Liver (tissue), 8 donors: ENCODE results near the gene CCR5AS.

Experiments used
- DNase-seq: peaks from one replicate; pipeline ENCODE4 v3.0.0-alpha.2; 2017; ENCODE audit warnings: low spot score
- H3K27ac ChIP-seq, 2 donors: one replicate each; pipeline ENCODE4 v1.7.0; 2013; ENCODE audit warnings: inconsistent platforms in 2 of 2, low read length in 2 of 2, control low read depth in 1 of 2, low read depth in 1 of 2, mild to moderate bottlenecking in 1 of 2
- H3K27me3 ChIP-seq, 4 donors: one replicate each; pipeline versions ENCODE4 v1.6.1 to v1.7.0; 2013; ENCODE audit warnings: low read length in 3 of 4, inconsistent platforms in 1 of 4, mild to moderate bottlenecking in 1 of 4, moderate library complexity in 1 of 4; ENCODE audit not compliant: control insufficient read depth in 4 of 4, insufficient read depth in 4 of 4
- H3K36me3 ChIP-seq, 4 donors: one replicate each; pipeline versions ENCODE4 v1.6.1 to v1.7.0; 2013; ENCODE audit warnings: low read length in 3 of 4, mild to moderate bottlenecking in 3 of 4, low read depth in 1 of 4, moderate library complexity in 1 of 4; ENCODE audit not compliant: control insufficient read depth in 4 of 4, insufficient read depth in 3 of 4
- H3K4me1 ChIP-seq, 4 donors: one replicate each; pipeline versions ENCODE4 v1.6.1 to v1.7.0; 2013; ENCODE audit warnings: low read length in 3 of 4, mild to moderate bottlenecking in 3 of 4, moderate library complexity in 1 of 4; ENCODE audit not compliant: control insufficient read depth in 4 of 4, insufficient read depth in 4 of 4
- H3K4me3 ChIP-seq, 3 donors: one replicate each; pipeline versions ENCODE4 v1.6.1 to v1.7.0; 2013; ENCODE audit warnings: low read length in 3 of 3, control low read depth in 1 of 3, low read depth in 1 of 3, mild to moderate bottlenecking in 1 of 3
- H3K9ac ChIP-seq, 2 donors: one replicate each; pipeline ENCODE4 v1.7.0; 2013; ENCODE audit warnings: low read length in 2 of 2, mild to moderate bottlenecking in 2 of 2, moderate library complexity in 2 of 2, control low read depth in 1 of 2, low read depth in 1 of 2
- H3K9me3 ChIP-seq, 4 donors: one replicate each; pipeline versions ENCODE4 v1.6.1 to v1.7.0; 2013; ENCODE audit warnings: low read length in 3 of 4; ENCODE audit not compliant: control insufficient read depth in 4 of 4
- GABPA ChIP-seq, 2 donors: IDR thresholded peaks in 1 of 2; conservative IDR thresholded peaks in 1 of 2; 2 replicates each; pipeline ENCODE4 v1.6.1; 2016; ENCODE audit warnings: antibody characterized with exemption in 2 of 2, mild to moderate bottlenecking in 1 of 2, moderate library complexity in 1 of 2
- JUND ChIP-seq, 2 donors: IDR thresholded peaks; 2 replicates each; pipeline ENCODE4 v1.6.1; 2016; ENCODE audit warnings: antibody characterized with exemption in 2 of 2
- NR2F2 ChIP-seq: IDR thresholded peaks from 2 replicates; pipeline ENCODE4 v1.6.1; 2016; ENCODE audit warnings: antibody characterized with exemption
- RXRA ChIP-seq, 2 donors: IDR thresholded peaks; 2 replicates each; pipeline ENCODE4 v1.6.1; 2017 to 2018; ENCODE audit warnings: antibody characterized with exemption in 2 of 2, mild to moderate bottlenecking in 1 of 2
- TAF1 ChIP-seq: conservative IDR thresholded peaks from 2 replicates; pipeline ENCODE4 v1.6.1; 2016; ENCODE audit warnings: antibody characterized with exemption, mild to moderate bottlenecking
- whole genome bisulfite sequencing: extraction: QIAGEN DNeasy Blood & Tissue Kit; methylation state at CpG from one replicate; pipeline ENCODE4 v1.1.7; 2013; 5-methylcytosine and 5-hydroxymethylcytosine counted together
- TF ChIP-seq, protein P1 (sequence below): IDR thresholded peaks from 2 replicates; pipeline ENCODE4 v1.6.1; 2016; ENCODE audit warnings: antibody characterized with exemption, mild to moderate bottlenecking
- TF ChIP-seq, protein P2 (sequence below): IDR thresholded peaks from 2 replicates; pipeline ENCODE4 v1.6.1; 2016; ENCODE audit warnings: antibody characterized with exemption
- TF ChIP-seq, protein P3 (sequence below): fragments of 150-350 bp; IDR thresholded peaks from 2 replicates; pipeline ENCODE4 v1.5.1; 2017; ENCODE audit warnings: improper control_type of control experiment, low read depth, low read length; ENCODE audit not compliant: missing input control
- donor health status: healthy.
- donor health status: healthy.
- donor health status: healthy.
- donor health status: healthy.
- donor health status: healthy.

Gene CCR5AS

DNA sequence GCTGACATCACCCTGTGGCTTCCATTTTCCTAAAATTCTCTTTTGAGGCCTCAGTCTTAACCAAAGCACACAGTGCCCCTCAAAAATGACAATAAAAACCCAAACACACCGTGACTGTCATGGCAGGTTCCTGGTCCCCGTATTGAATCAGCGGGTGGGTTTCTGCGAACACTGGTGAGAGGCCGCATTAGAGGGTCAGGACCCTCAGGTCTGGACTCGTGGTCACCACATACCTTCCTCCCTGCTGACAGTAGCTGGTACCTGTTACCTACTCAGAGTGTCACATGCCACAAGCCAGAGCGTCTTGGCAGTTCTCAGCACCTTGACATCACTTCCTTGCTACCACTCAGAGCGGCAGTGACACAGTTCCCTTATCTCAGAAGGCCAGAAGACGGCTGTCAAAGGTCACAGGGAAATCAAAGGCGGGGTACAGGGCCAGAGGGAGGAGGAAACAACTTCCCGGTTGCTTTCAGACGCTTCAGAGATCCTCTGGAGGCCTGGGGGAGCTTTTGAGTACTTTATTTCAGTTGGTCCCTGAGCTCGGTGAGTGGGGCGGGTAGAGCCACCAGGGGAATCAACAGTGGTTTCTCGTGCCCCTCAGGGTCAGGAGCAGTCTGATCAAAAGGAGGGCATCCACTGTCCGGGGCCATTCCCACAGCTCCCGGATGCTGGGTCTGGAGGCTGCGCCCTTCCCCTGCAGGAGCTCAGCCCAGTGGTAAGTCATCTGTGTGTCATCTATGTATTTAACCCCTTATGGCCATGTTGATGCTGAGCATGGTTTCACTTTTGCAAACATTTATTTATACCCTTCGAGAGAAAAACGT, at the start of gene CCR5AS, which contains the start of gene CCRL2:
CCR5AS (minus strand) TSS at position 279 of the 824 bp plus-strand sequence.
CCRL2 (plus strand) TSS at position 472 of the 824 bp plus-strand sequence. CDS start 821 bp downstream, outside the sequence.
- H3K27ac ChIP-seq: peak within 1 kb of the TSS; percentile 69 to 72
- H3K9me3 ChIP-seq: no peaks in the 10 kb centered on the region
- peak within 1 kb of the TSS in 1 of 2 donors; percentile 42 for H3K9ac ChIP-seq
- H3K4me3 ChIP-seq: peak within 1 kb of the TSS in 1 of 3 donors; percentile 22
- peak; percentile 41 to 73 for TF ChIP-seq GABPA (IDR thresholded peaks at IDR 0.05 in 1 of 2, conservative IDR thresholded peaks at IDR 0.05 in 1 of 2)
- TF ChIP-seq JUND (IDR thresholded peaks at IDR 0.05): no peak
- TF ChIP-seq NR2F2: peak; percentile 99
- H3K36me3 ChIP-seq: no peaks in the 10 kb centered on the region
- H3K4me1 ChIP-seq: peaks cover 0 to 9% (median 4%) of the 10 kb centered on the region in 4 donors
- peak; percentile 83 for DNase-seq
- WGBS: 51% methylated on average over 20 of the region's 20 CpGs
- no peaks in the 10 kb centered on the region for H3K27me3 ChIP-seq

DNA sequence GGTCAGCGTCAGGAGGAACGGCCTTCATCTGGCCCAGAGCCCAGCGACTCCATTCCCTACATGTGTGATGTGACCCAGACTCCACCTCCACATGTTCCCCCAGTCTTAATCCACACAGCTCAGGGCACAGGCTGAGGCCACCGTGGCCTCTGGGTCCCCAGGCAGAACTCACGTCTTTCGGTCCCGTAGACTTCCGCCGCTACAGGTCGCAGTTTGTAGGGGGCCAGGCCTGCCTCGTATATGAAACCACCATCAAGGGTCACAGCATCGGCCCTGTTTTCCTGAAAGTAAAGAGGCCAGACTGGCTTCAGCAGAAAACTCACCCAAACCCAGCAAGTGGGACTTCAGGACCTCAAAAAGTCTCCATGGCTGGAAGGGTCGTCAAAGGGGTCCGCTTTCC, 49.3 kb upstream of the CCR5AS start:
- Histone ChIP-seq H3K36me3 (no peaks in the 10 kb centered on the region), H3K27me3 (no peaks in the 10 kb centered on the region), H3K9me3 (no peaks in the 10 kb centered on the region), H3K4me3 (no peak overlapping the region), H3K27ac (no peak overlapping the region), H3K9ac (no peak overlapping the region), H3K4me1 (no peaks in the 10 kb centered on the region)
- WGBS: 94% methylated on average over 14 of the region's 14 CpGs
- TF ChIP-seq TAF1: no peak
- TF ChIP-seq, protein P1, sequence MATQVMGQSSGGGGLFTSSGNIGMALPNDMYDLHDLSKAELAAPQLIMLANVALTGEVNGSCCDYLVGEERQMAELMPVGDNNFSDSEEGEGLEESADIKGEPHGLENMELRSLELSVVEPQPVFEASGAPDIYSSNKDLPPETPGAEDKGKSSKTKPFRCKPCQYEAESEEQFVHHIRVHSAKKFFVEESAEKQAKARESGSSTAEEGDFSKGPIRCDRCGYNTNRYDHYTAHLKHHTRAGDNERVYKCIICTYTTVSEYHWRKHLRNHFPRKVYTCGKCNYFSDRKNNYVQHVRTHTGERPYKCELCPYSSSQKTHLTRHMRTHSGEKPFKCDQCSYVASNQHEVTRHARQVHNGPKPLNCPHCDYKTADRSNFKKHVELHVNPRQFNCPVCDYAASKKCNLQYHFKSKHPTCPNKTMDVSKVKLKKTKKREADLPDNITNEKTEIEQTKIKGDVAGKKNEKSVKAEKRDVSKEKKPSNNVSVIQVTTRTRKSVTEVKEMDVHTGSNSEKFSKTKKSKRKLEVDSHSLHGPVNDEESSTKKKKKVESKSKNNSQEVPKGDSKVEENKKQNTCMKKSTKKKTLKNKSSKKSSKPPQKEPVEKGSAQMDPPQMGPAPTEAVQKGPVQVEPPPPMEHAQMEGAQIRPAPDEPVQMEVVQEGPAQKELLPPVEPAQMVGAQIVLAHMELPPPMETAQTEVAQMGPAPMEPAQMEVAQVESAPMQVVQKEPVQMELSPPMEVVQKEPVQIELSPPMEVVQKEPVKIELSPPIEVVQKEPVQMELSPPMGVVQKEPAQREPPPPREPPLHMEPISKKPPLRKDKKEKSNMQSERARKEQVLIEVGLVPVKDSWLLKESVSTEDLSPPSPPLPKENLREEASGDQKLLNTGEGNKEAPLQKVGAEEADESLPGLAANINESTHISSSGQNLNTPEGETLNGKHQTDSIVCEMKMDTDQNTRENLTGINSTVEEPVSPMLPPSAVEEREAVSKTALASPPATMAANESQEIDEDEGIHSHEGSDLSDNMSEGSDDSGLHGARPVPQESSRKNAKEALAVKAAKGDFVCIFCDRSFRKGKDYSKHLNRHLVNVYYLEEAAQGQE: no peak
- TF ChIP-seq NR2F2: no peak
- no peak for TF ChIP-seq RXRA (IDR thresholded peaks at IDR 0.05)
- peak; percentile 31 for DNase-seq

DNA sequence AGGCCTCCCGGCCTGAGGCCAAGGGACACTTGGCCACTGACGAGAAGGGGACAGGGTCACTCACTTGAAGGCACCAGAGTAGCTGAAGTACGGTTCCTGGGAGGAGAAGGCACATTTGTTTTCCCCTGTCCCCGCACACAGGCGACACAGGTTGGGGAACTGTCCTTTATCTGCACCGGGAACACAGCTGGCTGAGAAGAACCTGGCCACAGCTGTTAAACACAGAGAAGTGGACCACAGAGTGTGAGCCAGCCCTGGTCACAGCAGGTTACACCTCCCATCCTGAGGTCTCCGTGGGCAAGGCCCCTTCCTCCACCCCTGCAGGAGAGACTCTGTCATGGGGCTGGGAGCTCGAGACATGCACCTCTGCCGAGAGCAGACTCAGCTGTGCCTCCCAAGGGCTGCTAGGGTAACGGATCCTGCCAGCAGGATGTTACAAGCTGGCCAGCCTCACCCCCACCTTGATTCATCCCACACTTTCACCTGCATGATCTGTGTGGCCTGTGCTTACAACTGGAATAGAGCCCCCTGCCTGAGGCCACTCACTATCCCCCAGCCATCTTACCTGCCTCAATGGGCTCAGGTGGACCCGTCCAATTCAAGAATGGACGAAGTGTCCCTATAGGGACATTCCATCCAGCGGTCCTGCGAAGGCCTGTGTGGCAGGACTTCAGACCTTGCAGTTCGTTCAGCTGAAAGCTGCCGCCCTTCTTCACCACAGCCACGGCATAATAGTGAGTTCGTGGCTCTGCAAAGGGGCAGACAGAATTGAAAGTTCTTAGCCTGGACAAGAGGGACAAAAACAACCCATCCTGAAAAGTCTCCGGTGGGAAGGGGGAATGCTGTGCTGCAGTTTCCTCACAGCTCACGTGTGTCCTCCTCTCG, 48.6 kb upstream of the CCR5AS start:
- no peak overlapping the region for H3K27ac ChIP-seq
- no peaks in the 10 kb centered on the region for H3K36me3 ChIP-seq
- H3K27me3 ChIP-seq: no peaks in the 10 kb centered on the region
- TF ChIP-seq NR2F2: no peak
- TF ChIP-seq, protein P2, sequence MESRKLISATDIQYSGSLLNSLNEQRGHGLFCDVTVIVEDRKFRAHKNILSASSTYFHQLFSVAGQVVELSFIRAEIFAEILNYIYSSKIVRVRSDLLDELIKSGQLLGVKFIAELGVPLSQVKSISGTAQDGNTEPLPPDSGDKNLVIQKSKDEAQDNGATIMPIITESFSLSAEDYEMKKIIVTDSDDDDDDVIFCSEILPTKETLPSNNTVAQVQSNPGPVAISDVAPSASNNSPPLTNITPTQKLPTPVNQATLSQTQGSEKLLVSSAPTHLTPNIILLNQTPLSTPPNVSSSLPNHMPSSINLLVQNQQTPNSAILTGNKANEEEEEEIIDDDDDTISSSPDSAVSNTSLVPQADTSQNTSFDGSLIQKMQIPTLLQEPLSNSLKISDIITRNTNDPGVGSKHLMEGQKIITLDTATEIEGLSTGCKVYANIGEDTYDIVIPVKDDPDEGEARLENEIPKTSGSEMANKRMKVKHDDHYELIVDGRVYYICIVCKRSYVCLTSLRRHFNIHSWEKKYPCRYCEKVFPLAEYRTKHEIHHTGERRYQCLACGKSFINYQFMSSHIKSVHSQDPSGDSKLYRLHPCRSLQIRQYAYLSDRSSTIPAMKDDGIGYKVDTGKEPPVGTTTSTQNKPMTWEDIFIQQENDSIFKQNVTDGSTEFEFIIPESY: no peak
- TF ChIP-seq, protein P3, sequence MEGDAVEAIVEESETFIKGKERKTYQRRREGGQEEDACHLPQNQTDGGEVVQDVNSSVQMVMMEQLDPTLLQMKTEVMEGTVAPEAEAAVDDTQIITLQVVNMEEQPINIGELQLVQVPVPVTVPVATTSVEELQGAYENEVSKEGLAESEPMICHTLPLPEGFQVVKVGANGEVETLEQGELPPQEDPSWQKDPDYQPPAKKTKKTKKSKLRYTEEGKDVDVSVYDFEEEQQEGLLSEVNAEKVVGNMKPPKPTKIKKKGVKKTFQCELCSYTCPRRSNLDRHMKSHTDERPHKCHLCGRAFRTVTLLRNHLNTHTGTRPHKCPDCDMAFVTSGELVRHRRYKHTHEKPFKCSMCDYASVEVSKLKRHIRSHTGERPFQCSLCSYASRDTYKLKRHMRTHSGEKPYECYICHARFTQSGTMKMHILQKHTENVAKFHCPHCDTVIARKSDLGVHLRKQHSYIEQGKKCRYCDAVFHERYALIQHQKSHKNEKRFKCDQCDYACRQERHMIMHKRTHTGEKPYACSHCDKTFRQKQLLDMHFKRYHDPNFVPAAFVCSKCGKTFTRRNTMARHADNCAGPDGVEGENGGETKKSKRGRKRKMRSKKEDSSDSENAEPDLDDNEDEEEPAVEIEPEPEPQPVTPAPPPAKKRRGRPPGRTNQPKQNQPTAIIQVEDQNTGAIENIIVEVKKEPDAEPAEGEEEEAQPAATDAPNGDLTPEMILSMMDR: no peak
- no peaks in the 10 kb centered on the region for H3K9me3 ChIP-seq
- no peak overlapping the region for H3K9ac ChIP-seq
- DNase-seq: peak; percentile 24
- H3K4me3 ChIP-seq: no peak overlapping the region
- 89% methylated on average over 21 of the region's 21 CpGs for WGBS
- H3K4me1 ChIP-seq: no peaks in the 10 kb centered on the region
